Measurements from ENCODE around the gene SLC1A5. TPM values are rescaled to one million over a fixed set of nuclear protein-coding genes. Genes with fewer than 3 reads are reported as not detected.
"Not testable (repeated sequence)": the region's sequence is repeated elsewhere in the genome, so short reads cannot be mapped to it uniquely, and the experiment has no call there.

SLC1A5 gene
- polyA plus RNA-seq, 1 donor from 2014 or later = 1.1 TPM

GRCh38 chr19:46762245-46762890 lies 26.0 kb downstream of the SLC1A5 start:
- TF ChIP-seq EZH2 (IDR thresholded peaks at IDR 0.05; ENCODE audit: borderline replicate concordance, insufficient read depth, low read length, poor library complexity, severe bottlenecking) = no peak
- no peak for TF ChIP-seq REST (IDR thresholded peaks at IDR 0.05; ENCODE audit: borderline replicate concordance)
- TF ChIP-seq EP300 (conservative IDR thresholded peaks at IDR 0.05; ENCODE audit: poor library complexity, severe bottlenecking) = no peak
- TF ChIP-seq TAF1 (IDR thresholded peaks at IDR 0.05; ENCODE audit: low read depth) = no peak
- TF ChIP-seq RAD21 (conservative IDR thresholded peaks at IDR 0.05) = no peak
- no peak for TF ChIP-seq CTCF (IDR thresholded peaks at IDR 0.05; ENCODE audit: poor library complexity, severe bottlenecking)
- no peak for TF ChIP-seq POLR2AphosphoS5 (IDR thresholded peaks at IDR 0.05)
- TF ChIP-seq SMC3 (conservative IDR thresholded peaks at IDR 0.05; ENCODE audit: poor library complexity) = no peak
- no peak for TF ChIP-seq MXI1 (conservative IDR thresholded peaks at IDR 0.05; ENCODE audit: poor library complexity, severe bottlenecking)
- H3K27me3 ChIP-seq (ENCODE audit: insufficient read depth, low read depth, low read length) = no peaks in the 10 kb centered on the region

GRCh38 chr19:46761418-46761831 lies 27.0 kb downstream of the SLC1A5 start:
- Histone ChIP-seq H3K79me2 (replicated peaks; ENCODE audit: insufficient read depth, low read length) (no peaks in the 10 kb centered on the region), H3K9ac (ENCODE audit: low read length) (no peak overlapping the region), H2AFZ (ENCODE audit: low read depth, low read length) (no peak overlapping the region), H3K4me3 (ENCODE audit: low read length) (no peak overlapping the region), H3K27me3 (ENCODE audit: insufficient read depth, low read depth, low read length) (no peaks in the 10 kb centered on the region), H3K9me3 (ENCODE audit: low read length) (no peaks in the 10 kb centered on the region), H3K36me3 (ENCODE audit: insufficient read depth, low read length) (no peaks in the 10 kb centered on the region), H3K27ac (ENCODE audit: low read length) (no peak overlapping the region), H4K20me1 (ENCODE audit: insufficient read depth) (no peaks in the 10 kb centered on the region), H3K9me2 (ENCODE audit: insufficient read depth, low read length) (no peaks in the 10 kb centered on the region), H3F3A (ENCODE audit: insufficient read depth, low read length, poor library complexity, severe bottlenecking) (no peaks in the 10 kb centered on the region), H3K4me2 (ENCODE audit: low read length) (no peak overlapping the region)
- no peak for TF ChIP-seq MXI1 (conservative IDR thresholded peaks at IDR 0.05; ENCODE audit: poor library complexity, severe bottlenecking)
- no peak for TF ChIP-seq EZH2 (IDR thresholded peaks at IDR 0.05; ENCODE audit: borderline replicate concordance, insufficient read depth, low read length, poor library complexity, severe bottlenecking)
- no peak for TF ChIP-seq RAD21 (conservative IDR thresholded peaks at IDR 0.05)
- no peak for TF ChIP-seq SMC3 (conservative IDR thresholded peaks at IDR 0.05; ENCODE audit: poor library complexity)
- TF ChIP-seq REST (IDR thresholded peaks at IDR 0.05; ENCODE audit: borderline replicate concordance) = no peak
- no peak for TF ChIP-seq TAF1 (IDR thresholded peaks at IDR 0.05; ENCODE audit: low read depth)
- no peak for TF ChIP-seq POLR2AphosphoS5 (IDR thresholded peaks at IDR 0.05)
- no peak for TF ChIP-seq EP300 (conservative IDR thresholded peaks at IDR 0.05; ENCODE audit: poor library complexity, severe bottlenecking)
- TF ChIP-seq CTCF (IDR thresholded peaks at IDR 0.05; ENCODE audit: poor library complexity, severe bottlenecking) = no peak

More at GRCh38 chr19:46762245-46762890, 26.0 kb downstream of the SLC1A5 start:
- H3K79me2 ChIP-seq (replicated peaks; ENCODE audit: insufficient read depth, low read length) = no peaks in the 10 kb centered on the region
- H3K4me3 ChIP-seq (ENCODE audit: low read length) = no peak overlapping the region
- H3F3A ChIP-seq (ENCODE audit: insufficient read depth, low read length, poor library complexity, severe bottlenecking) = no peaks in the 10 kb centered on the region
- no peak overlapping the region for H3K9ac ChIP-seq (ENCODE audit: low read length)
- H3K9me2 ChIP-seq (ENCODE audit: insufficient read depth, low read length) = no peaks in the 10 kb centered on the region
- no peak overlapping the region for H2AFZ ChIP-seq (ENCODE audit: low read depth, low read length)
- H3K4me2 ChIP-seq (ENCODE audit: low read length) = no peak overlapping the region
- no peaks in the 10 kb centered on the region for H4K20me1 ChIP-seq (ENCODE audit: insufficient read depth)
- H3K36me3 ChIP-seq (ENCODE audit: insufficient read depth, low read length) = no peaks in the 10 kb centered on the region
- no peaks in the 10 kb centered on the region for H3K9me3 ChIP-seq (ENCODE audit: low read length)
- no peak overlapping the region for H3K27ac ChIP-seq (ENCODE audit: low read length)

- H3K9me3 ChIP-seq (ENCODE audit: low read length); H3K4me3 ChIP-seq (ENCODE audit: low read length): not testable (repeated sequence)
Observed at GRCh38 chr19:46760897-46761296, 27.5 kb downstream of the SLC1A5 start.

More at GRCh38 chr19:46760897-46761296, 27.5 kb downstream of the SLC1A5 start:
- H3K79me2 ChIP-seq (replicated peaks; ENCODE audit: insufficient read depth, low read length); H3K9ac ChIP-seq (ENCODE audit: low read length); H3K36me3 ChIP-seq (ENCODE audit: insufficient read depth, low read length); H4K20me1 ChIP-seq (ENCODE audit: insufficient read depth); H3F3A ChIP-seq (ENCODE audit: insufficient read depth, low read length, poor library complexity, severe bottlenecking); H3K27ac ChIP-seq (ENCODE audit: low read length); H3K27me3 ChIP-seq (ENCODE audit: insufficient read depth, low read depth, low read length); H2AFZ ChIP-seq (ENCODE audit: low read depth, low read length); H3K4me2 ChIP-seq (ENCODE audit: low read length); H3K9me2 ChIP-seq (ENCODE audit: insufficient read depth, low read length): not testable (repeated sequence)
